ENCODE results near the gene TLR9. TPM values are rescaled to one million over a fixed set of nuclear protein-coding genes. Genes with fewer than 3 reads are reported as not detected.

TLR9 gene
- total RNA-seq, 4 donors from 2014 or later, result 0.19 to 0.61 TPM; not detected in 2

DNA sequence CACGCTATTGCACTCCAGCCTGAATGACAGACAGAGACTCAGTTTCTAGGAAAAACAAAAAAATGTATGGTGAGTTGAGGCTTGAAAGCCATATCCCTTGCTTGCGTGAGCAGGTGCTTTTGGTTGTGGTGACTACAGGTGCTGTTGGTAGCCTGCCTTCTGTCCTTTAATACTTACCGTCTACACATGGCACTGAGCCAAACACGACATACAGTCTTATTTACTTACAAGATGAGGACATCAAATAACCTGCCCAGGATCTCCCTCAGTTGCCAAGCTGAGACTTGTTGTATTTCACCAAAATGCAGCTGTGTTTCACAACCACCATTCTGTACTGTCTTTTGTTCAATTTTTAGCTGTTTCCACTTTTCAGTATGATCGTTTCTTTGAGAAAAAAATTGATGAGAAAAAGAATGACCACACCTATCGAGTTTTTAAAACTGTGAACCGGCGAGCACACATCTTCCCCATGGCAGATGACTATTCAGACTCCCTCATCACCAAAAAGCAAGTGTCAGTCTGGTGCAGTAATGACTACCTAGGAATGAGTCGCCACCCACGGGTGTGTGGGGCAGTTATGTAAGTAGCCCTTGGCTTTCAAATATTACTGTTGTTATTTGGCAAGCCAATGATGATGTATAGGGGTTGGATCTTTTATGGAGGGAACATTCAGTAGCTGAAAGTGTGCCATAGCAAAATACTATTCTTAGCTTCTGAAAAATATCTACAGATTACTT is 20.9 kb downstream of the TLR9 start:
- 63 to 66% methylated on average over 10 of the region's 10 CpGs for WGBS, 2 donors
- TF ChIP-seq POLR2A (IDR thresholded peaks at IDR 0.05), result no peak
- no peak for TF ChIP-seq CTCF (IDR thresholded peaks at IDR 0.05)
- H3K4me3 ChIP-seq (ENCODE audit: low read depth, poor library complexity, severe bottlenecking), result no peak overlapping the region
- no peak for DNase-seq (ENCODE audit: low spot score in 2 of 2)
- intact Hi-C loops (cut with DNase I; ENCODE audit: low total_unique reads), result no loop called here

DNA sequence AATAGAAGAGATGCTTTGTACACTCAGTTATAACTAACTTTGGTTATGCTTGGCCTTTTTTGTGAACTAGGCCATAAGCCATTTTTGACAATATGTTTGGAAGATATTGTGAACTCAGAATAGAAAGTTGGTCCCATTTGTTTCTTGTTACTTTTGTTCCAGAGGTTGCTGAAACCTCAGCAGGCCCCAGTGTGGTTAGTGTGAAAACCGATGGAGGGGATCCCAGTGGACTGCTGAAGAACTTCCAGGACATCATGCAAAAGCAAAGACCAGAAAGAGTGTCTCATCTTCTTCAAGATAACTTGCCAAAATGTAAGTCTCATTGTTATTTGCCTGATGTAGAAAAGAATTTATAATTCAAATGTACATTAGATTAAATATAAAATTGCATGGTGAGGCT is 21.7 kb downstream of the TLR9 start:
- TF ChIP-seq POLR2A (IDR thresholded peaks at IDR 0.05), result no peak
- DNase-seq (ENCODE audit: low spot score in 2 of 2), result no peak
- 74 to 77% methylated on average over 1 of the region's 1 CpG for WGBS, 2 donors
- H3K4me3 ChIP-seq (ENCODE audit: low read depth, poor library complexity, severe bottlenecking), result no peak overlapping the region
- intact Hi-C loops (cut with DNase I; ENCODE audit: low total_unique reads), result no loop called here

DNA sequence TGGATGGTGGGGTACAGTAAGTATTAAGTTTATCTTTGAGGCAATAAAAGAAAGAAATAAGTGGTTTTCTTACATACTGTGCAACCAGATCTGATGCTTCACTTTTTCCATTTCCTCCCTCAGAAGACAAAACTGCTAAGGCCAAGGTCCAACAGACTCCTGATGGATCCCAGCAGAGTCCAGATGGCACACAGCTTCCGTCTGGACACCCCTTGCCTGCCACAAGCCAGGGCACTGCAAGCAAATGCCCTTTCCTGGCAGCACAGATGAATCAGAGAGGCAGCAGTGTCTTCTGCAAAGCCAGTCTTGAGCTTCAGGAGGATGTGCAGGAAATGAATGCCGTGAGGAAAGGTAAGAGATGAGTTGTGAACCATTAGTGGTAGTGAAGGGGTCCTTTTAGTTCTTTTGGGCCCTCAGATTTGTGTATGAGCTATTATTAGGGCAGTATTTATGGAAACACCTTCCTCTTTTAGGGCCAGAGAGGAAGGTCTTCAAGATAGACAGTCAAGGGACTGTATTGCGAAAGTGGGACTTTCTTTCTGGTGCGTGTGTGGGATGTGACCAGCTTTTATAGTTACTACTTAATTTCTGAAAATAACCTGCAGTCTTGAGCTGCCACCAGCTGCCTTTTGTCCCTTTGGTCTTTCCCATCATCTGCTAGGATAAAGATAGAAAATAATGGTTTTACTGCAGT is 22.9 kb downstream of the TLR9 start:
- no peak for TF ChIP-seq CTCF (IDR thresholded peaks at IDR 0.05)
- no peak for TF ChIP-seq POLR2A (IDR thresholded peaks at IDR 0.05)
- 78 to 90% methylated on average over 4 of the region's 4 CpGs for WGBS, 2 donors
- DNase-seq (ENCODE audit: low spot score in 2 of 2), result no peak
- intact Hi-C loops (cut with DNase I; ENCODE audit: low total_unique reads), result no loop called here
- H3K4me3 ChIP-seq (ENCODE audit: low read depth, poor library complexity, severe bottlenecking), result no peak overlapping the region

- WGBS, 2 donors, result 91 to 92% methylated on average over 5 of the region's 5 CpGs
- no peak for DNase-seq (ENCODE audit: low spot score in 2 of 2)
- intact Hi-C loops (cut with DNase I; ENCODE audit: low total_unique reads), result no loop called here
Observed at GRCh38 chr3:52200981-52201679, 24.3 kb downstream of the TLR9 start.

DNA sequence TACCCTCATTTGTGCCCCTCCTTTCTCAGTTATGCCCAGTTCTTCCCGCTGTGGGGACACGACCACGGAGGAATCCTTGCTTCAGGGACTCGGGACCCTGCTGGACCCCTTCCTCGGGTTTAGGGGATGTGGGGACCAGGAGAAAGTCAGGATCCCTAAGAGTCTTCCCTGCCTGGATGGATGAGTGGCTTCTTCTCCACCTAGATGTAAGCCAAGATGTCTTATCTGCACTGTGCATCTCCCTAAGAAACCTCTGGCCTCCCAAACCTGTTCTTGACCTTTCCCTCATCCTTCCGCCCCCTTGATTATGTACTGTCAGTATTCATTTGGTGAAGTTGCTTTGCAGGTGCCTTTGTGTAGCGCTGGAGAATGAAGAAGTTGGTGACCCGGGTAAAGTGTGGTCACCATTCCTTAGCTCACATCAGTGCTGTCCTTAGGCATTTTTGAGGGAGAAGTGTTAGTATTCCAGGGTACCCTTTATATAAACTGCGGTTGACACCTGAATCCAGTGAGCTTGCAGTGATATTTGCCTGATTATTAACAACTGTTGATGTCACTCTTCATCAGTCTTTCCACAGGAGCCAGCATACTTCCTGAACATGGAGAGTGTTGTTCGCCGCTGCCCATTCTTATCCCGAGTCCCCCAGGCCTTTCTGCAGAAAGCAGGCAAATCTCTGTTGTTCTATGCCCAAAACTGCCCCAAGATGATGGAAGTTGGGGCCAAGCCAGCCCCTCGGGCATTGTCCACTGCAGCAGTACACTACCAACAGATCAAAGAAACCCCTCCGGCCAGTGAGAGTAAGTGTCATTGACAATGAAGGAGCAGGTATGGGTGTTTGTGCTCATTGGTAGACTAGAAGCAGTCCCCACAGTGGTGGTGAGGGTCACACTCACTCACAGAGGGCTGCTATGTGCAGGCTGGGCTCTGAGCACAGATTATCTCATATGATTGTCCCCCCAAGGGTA is 26.5 kb downstream of the TLR9 start:
- H3K4me3 ChIP-seq (ENCODE audit: low read depth, poor library complexity, severe bottlenecking), result peak overlapping the region; percentile 88
- intact Hi-C loops (cut with DNase I; ENCODE audit: low total_unique reads), result loop anchor here (5.0 kb wide), 1 partner anchor 743 kb away; no protein-coding TSS in a partner anchor
- DNase-seq (ENCODE audit: low spot score in 2 of 2), result no peak
- no peak for TF ChIP-seq CTCF (IDR thresholded peaks at IDR 0.05)
- no peak for TF ChIP-seq POLR2A (IDR thresholded peaks at IDR 0.05)
- WGBS, 2 donors, result 36 to 44% methylated on average over 13 to 14 of the region's 14 CpGs

More at GRCh38 chr3:52200981-52201679, 24.3 kb downstream of the TLR9 start:
- no peak for TF ChIP-seq POLR2A (IDR thresholded peaks at IDR 0.05)
- no peak for TF ChIP-seq CTCF (IDR thresholded peaks at IDR 0.05)
- no peak overlapping the region for H3K4me3 ChIP-seq (ENCODE audit: low read depth, poor library complexity, severe bottlenecking)

Data from lower leg skin (tissue), 4 donors.